ENCODE results near the gene NCEH1. TPM values are rescaled to one million over a fixed set of nuclear protein-coding genes. Genes with fewer than 3 reads are reported as not detected.

Gene NCEH1
- total and polyA plus RNA-seq, 2 of the 13 experiments (the other 11 are each of a cell fraction or from before 2014, with no cell fraction given): 12.9 to 21.4 TPM

- Histone ChIP-seq H3K4me3 (replicated peaks in 1 of 3; ENCODE audit: insufficient read depth in 1 of 3, low read depth in 2 of 3, low read length in 3 of 3) (peak overlapping the region in 1 of 3 experiments; percentile 35; a peak in 1 of 6 replicates), H2AFZ (ENCODE audit: low read length) (peak overlapping the region; percentile 61), H3K4me2 (ENCODE audit: low read depth, low read length) (peak overlapping the region; percentile 60), H3K4me1 (ENCODE audit: insufficient read depth, low read length) (peaks cover 72% of the 10 kb centered on the region), H3K79me2 (ENCODE audit: insufficient read depth, low read length) (no peaks in the 10 kb centered on the region), H3K36me3 (replicated peaks in 1 of 2; ENCODE audit: control insufficient read depth in 1 of 2, insufficient read depth in 2 of 2, low read length in 2 of 2) (no peaks in the 10 kb centered on the region), H3K9me3 (ENCODE audit: low read length) (no peaks in the 10 kb centered on the region), H4K20me1 (ENCODE audit: insufficient read depth, low read length) (no peaks in the 10 kb centered on the region), H3K27ac (ENCODE audit: extremely low read length, insufficient read depth, low read length) (no peak overlapping the region), H3K27me3 (ENCODE audit: control insufficient read depth in 1 of 2, insufficient read depth in 2 of 2, low read length in 2 of 2) (no peaks in the 10 kb centered on the region), H3K9ac (ENCODE audit: insufficient read depth, low read depth, low read length) (peak overlapping the region; percentile 27; the same call in 1 of the 2 replicates)
- FAIRE-seq (no peak), DNase-seq (ENCODE audit: low spot score) (no peak), ATAC-seq (no peak)
- no TSS peak for BruUV-seq (replicated peaks)
- POLR2A ChIA-PET: interaction anchor here (1.0 to 3.3 kb wide), 3 partner anchors 17 to 80 kb away, joined by 4 to 12 read pairs (median 5); partner anchors contain the start of gene TNFSF10
- CTCF ChIA-PET (ENCODE audit: low intra/inter-chr PET ratio, low total read pairs): interaction anchor here (2.5 to 2.9 kb wide), 2 partner anchors 26 to 106 kb away, joined by 15 to 17 read pairs; no protein-coding TSS in a partner anchor
- in situ Hi-C loops (cut with HindIII; ENCODE audit: extremely low pct_ligation_motif_present, low pct_unique_long_range_greater_than_20kb) (loop anchor here (5.0 kb wide), 1 partner anchor 109 kb away; no protein-coding TSS in a partner anchor), intact Hi-C loops (cut with micrococcal nuclease; ENCODE audit: unreplicated experiment) (loop anchor here (1.0 to 2.0 kb wide), 3 partner anchors 26 to 106 kb away; no protein-coding TSS in a partner anchor)
- TF ChIP-seq NFIB (CRISPR knock-in tag; IDR thresholded peaks at IDR 0.05; ENCODE audit: borderline replicate concordance) (no peak), PRMT3 (CRISPR knock-in tag; IDR thresholded peaks at IDR 0.05; ENCODE audit: borderline replicate concordance, low read depth) (no peak), ZNF530 (CRISPR knock-in tag; IDR thresholded peaks at IDR 0.05; ENCODE audit: low read depth) (no peak), HOXD1 (CRISPR knock-in tag; IDR thresholded peaks at IDR 0.05) (no peak), ZNF430 (CRISPR knock-in tag; IDR thresholded peaks at IDR 0.05) (no peak), HHEX (CRISPR knock-in tag; IDR thresholded peaks at IDR 0.05) (no peak), MAZ (IDR thresholded peaks at IDR 0.05; ENCODE audit: borderline replicate concordance, low read depth, low read length) (no peak), MAZ (CRISPR knock-in tag; IDR thresholded peaks at IDR 0.05; ENCODE audit: low read depth) (no peak), ZNF17 (CRISPR knock-in tag; IDR thresholded peaks at IDR 0.05) (no peak), ZNF3 (CRISPR knock-in tag; IDR thresholded peaks at IDR 0.05) (no peak), ARID4A (CRISPR knock-in tag; IDR thresholded peaks at IDR 0.05; ENCODE audit: borderline replicate concordance) (no peak)
- TF ChIP-seq, protein P1, sequence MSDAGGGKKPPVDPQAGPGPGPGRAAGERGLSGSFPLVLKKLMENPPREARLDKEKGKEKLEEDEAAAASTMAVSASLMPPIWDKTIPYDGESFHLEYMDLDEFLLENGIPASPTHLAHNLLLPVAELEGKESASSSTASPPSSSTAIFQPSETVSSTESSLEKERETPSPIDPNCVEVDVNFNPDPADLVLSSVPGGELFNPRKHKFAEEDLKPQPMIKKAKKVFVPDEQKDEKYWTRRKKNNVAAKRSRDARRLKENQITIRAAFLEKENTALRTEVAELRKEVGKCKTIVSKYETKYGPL (CRISPR knock-in tag; IDR thresholded peaks at IDR 0.05): no peak
- WGBS (ENCODE audit: low lambda C conversion rate): 25% methylated on average over 2 of the region's 2 CpGs
These were observed 114.5 kb downstream of the NCEH1 start for GRCh38 chr3:172596394-172596706.
